DMS153 treated with DMSO at 0.1 percent for 48 hours (cell line): ENCODE results near the gene CSN2.
"Not testable (repeated sequence)": the region's sequence is repeated elsewhere in the genome, so short reads cannot be mapped to it uniquely, and the experiment has no call there.

ENCODE experiments used
- DNase-seq: peaks from one replicate; lab custom pipeline; 2025; ENCODE audit not compliant: unreplicated experiment; lab: John Stamatoyannopoulos, UW

Gene CSN2

GRCh38 chr4:69965628-69966027 lies at the start of gene CSN2:
Gene CSN2 (minus strand): TSS chr4:69965728. CDS start chr4:69960995, 4,733 bp downstream.
- no peak for DNase-seq

DNA sequence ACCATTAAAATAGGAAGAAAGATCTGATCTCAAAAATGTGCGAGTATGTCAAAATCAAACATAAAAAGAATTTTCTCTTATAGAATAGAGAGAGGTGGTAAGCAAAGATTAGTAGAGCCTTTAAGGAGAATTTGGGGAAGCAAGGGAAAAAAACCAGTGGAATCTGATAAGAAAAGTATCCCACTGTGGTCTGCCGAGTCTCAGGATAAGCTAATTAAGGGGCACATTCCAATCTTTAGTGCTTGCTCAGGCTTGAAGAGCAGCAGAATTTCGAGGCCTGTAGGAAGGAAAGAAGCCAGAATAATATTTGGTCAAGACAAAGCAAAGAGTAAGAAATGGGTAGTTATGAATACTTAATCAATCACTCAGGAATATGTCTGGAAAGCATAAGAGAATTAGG lies 43.2 kb upstream of the CSN2 start:
- DNase-seq, result no peak

DNA sequence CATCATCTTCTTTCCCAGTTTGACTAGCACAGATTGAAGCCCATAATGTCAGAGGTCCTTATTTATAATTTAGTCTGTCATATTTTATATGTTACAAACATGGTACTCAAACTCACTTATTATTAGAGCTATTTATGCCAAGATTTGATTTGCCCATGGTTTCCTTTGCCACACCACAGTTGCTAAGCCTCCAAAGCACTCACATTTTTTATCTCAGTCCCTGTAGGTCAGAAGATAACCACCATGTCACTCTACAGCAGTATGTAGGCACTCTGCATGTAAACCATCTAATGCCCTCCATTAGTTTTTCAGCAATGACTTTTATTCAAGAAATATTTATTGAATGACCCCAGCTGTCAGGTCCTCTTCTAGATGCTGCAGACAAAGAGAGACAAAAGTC lies 37.0 kb upstream of the CSN2 start:
- DNase-seq, result no peak

DNA sequence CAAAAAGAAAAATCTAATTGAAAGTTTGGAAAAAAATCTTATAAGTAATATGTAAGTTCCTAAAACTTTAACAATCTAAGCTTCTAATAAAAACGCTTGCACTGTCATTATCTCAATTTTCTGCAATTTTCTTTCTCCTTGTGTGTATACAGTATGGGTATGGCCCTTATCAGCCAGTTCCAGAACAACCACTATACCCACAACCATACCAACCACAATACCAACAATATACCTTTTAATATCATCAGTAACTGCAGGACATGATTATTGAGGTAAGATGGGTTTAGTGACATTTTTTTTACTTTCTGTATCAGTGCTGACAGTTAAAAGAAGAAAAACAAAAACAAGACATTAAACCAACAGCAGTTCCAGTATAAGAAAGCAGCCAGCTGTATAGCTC lies 35.2 kb upstream of the CSN2 start:
- DNase-seq, result no peak

- no peak for DNase-seq
Measured at GRCh38 chr4:69999420-69999819, 33.9 kb upstream of the CSN2 start.

DNA sequence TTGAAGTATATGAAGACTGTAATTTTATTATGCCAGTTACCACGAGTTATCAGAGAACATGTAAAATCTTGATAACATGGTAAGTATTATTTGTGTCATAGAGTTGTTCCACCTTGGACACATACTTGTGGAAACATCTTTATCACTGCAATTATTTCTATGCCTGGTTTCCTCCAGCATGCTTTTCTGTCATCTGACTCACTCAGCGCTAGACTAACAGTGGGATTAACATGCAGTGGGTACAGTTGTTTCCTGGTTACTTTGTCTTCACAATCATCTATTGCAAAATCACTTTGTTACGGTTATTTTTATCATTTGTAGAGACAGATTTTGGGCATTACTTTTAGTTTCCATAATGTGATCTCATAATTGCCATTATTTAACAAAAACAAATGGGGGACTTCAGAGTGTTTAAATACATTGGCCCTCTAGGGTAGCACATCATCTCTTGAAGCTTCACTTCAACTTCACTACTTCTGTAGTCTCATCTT lies 30.0 kb upstream of the CSN2 start, which contains the start of gene STATH:
STATH (plus strand) TSS at position 441 of the 491 bp plus-strand sequence. CDS start 2,472 bp downstream, outside the sequence.
- DNase-seq, result no peak

DNA sequence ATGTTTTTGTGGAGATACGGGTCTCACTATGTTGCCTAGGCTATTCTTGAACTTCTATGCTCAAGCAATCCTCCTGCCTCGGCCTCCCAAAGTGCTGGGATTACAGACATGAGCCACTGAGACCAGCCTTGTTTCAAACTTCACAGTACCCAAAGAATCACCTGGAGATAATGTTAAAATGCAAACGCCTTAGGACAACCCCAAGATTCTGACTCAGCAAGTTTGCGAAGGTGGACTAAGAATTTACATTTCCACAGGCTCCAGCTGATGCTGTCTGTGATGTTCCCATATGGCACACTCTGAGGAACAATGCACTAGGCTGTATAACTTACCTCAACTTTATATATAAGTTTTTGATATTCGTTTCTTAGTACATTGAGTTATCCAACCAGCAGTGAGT lies 29.3 kb upstream of the CSN2 start:
- no peak for DNase-seq

DNA sequence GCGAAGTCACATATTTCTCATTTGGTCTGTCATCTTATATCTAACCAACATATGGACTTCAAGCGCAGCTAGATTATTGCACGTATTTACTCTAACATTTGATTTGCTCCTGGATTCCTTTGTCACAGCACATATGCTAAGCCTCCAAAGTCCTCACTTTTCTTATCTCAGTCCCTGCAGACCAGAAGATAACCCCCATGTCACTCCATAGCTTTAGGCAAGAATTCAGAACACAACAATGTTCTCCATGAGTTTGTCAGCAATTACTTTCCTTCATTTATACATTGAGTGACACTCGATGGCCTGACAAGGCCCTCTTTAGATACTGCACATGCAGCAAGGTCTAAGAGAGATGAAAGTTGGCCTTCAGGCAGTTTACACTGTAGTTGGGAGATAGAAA lies 25.5 kb upstream of the CSN2 start:
- no peak for DNase-seq

DNA sequence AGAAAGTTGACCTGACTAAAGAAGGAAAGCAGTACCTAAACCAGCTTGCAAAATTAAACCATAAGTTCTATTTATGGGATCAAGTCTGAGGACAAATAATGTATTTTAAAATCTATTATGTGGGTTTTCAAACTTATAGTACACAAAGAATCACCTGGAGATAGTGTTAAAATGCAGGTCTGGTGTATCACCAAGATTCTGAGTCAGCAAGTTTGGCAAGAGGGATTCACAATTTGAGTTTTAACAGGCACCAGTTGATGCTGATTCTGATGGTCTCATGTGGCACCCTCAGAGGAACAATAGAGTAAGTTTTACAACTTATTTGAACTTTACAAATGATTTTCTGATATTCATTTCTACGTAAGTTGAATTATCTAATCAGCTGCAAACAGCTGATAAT lies 21.1 kb upstream of the CSN2 start:
- no peak for DNase-seq

- DNase-seq, result peak; percentile 49
Measured at GRCh38 chr4:69984030-69984443, 18.5 kb upstream of the CSN2 start.

GRCh38 chr4:69977582-69977981 lies 12.1 kb upstream of the CSN2 start:
- no peak for DNase-seq

GRCh38 chr4:69974631-69975030 lies 9.1 kb upstream of the CSN2 start:
- DNase-seq, result no peak

DNA sequence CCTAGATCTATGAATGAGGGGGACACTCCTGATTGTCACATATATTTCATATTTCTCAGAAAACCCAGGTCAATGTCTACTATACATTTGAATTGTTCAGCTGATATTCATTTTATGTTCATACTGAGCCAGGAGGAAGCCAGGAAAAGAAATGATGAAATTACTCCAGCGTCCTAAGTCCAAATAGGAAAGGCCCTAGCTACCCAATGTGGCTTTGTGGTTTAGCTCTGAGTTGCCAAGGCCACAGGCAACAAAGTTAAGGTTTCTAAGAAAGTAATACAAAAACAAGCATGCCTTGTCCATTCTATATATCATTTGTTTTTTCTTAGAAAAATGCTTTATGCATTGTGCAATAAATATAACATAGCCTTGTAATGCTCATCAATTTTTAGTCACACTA lies 4.5 kb upstream of the CSN2 start:
- DNase-seq, result no peak

DNA sequence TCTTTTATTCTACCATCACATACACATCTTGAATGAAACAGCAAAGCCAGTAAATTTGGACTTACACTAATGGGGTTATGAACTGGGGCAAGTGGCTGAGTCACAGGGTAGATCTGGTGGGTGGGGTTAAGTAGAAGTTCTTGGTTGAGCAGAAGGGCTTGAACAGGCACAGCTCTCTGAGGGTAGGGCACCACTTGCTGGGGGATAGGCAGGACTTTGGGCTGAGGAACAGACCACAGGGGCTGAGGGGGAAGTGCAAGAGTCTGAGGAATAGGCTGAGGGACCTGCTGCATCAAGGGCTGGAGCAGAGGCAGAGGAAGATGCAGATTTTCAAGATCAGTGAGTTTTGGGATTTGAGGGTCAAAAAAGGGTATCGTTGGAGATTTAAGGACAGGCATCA lies 8.3 kb downstream of the CSN2 start:
- DNase-seq, result no peak

DNA sequence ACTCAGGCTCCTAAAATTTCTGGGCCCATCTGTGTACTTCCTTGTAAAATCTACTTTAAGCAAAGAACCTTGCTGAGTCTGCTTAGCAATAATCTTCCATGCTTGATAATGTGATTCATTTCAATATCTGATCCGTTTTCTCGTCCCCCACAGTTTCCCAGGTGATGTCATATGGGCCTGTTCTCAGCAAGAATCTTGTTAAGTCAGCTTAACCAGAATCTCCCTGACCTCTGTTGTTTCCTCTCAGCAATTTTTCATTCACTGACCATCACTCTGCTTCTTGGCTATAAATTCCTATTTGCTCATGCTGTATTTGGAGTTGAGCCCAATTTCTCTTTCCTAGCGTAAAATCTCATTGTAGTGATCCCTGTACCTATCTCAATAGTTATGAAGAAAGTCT lies 13.9 kb downstream of the CSN2 start:
- no peak for DNase-seq

- no peak for DNase-seq
Measured at GRCh38 chr4:69936566-69936965, 29.0 kb downstream of the CSN2 start.

GRCh38 chr4:69934150-69934549 lies 31.4 kb downstream of the CSN2 start:
- no peak for DNase-seq

- DNase-seq, result no peak
Measured at GRCh38 chr4:69930768-69931167, 34.8 kb downstream of the CSN2 start, which contains the start of gene CSN1S1. Gene CSN1S1 (plus strand): TSS chr4:69931068. CDS start chr4:69932556, 1,488 bp downstream.

DNA sequence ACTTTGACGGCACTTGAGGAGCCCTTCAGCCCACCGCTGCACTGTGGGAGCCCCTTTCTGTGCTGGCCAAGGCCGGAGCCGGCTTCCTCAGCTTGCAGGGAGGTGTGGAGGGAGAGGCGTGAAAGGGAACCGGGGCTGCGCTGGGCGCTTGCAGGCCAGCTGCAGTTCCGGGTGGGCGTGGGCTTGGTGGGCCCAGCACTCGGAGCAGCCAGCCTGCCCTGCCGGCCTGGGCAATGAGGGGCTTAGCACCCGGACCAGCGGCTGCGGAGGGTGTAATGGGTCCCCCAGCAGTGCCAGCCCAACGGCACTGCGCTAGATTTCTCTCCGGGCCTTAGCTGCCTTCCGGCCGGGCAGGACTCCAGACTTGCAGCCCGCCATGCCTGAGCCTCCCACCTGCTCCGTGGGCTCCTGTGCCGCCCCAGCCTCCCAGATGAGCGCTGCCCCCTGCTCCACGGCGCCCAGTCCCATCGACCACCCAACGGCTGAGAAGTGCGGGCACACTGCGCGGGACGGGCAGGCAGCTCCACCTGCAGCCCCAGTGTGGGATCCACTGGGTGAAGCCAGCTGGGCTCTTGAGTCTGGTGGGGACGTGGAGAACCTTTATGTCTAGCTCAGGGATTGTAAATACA lies 41.6 kb downstream of the CSN2 start:
- DNase-seq, result not testable (repeated sequence)

DNA sequence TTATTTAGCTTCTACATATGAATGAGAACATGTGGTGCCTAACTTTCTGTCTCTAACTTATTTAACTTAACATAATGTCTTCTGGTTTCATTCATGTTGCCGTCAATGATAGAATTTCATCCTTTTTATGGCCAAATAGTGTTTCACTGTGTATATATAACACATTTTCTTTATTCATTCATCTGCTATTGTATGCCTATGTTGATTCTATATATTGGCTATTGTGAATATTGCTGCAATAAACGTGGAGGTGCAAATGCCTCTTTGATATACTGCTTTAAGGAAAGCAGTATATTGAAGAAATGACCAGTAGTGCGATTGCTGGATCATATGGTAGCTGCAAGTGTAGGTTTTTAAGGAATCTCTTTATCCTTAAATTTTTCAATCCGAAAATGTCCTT lies 44.7 kb downstream of the CSN2 start:
- DNase-seq, result no peak

DNA sequence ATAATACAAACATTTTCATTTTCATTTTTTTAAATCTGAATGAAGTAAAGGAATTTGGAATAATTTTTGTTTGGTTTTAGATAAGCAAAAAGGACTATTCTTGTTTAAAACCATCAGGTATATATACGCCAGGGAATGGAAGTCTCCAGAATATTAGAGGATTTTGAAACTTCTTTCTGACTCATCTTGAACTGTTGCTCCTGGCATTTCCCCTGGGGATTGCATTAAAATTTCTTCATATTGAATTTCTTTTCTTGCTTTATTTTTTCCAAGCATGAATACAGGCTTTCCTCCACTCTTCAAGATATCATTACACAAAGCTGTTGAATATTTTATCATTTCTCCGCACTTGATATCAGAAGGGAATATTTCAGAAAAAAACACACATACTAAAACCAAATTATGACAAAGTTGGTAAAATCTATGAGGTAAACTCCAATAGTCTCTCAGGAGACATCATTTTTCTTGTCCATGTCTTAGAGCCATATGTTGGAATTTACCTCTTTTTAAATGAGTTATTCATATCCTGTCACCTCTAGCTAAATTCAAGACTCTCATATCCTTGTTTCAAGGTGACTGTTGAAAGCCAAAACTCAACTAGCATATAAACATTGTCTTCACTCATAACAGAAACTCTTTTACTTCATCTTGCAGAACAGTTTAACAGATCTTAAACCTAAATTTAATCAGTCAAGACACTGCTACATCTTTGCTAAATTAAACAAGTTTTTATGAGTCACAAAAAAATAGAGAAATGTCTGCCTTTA lies 55.3 kb downstream of the CSN2 start:
- DNase-seq, result no peak

DNA sequence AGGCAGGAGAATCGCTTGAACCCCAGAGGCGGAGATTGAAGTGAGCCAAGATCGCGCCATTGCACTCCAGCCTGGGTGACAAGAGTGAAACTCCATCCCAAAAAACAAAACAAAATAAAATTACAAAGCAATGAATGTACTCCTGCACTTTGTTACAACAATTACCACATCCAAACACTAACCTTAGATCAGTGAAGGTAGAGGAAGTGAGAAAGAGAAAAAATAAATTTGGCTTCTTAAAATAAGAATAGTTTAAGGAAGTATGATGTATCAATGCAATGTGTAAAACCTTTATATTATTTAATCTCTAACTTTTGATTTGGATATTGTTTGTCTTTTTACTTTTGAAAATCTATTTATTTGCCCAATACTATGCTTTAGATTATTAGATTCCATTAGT lies 56.3 kb downstream of the CSN2 start:
- no peak for DNase-seq
